ENCODE data around the gene TEX53.

The TEX53 gene

GRCh38 chr9:114657705-114658104 is at the start of gene TEX53:
Gene TEX53 (minus strand): TSS chr9:114657805. CDS start chr9:114657774, 31 bp downstream.
- DNase-seq, result no peak

GRCh38 chr9:114706711-114707110 is 49.1 kb upstream of the TEX53 start:
- no peak for DNase-seq

- no peak for DNase-seq
Measured at GRCh38 chr9:114701988-114702387, 44.4 kb upstream of the TEX53 start.

- no peak for DNase-seq
Measured at GRCh38 chr9:114697951-114698351, 40.3 kb upstream of the TEX53 start.

GRCh38 chr9:114696814-114697544 is 39.4 kb upstream of the TEX53 start:
- no peak for DNase-seq

- no peak for DNase-seq
Measured at GRCh38 chr9:114695948-114696347, 38.3 kb upstream of the TEX53 start.

- DNase-seq, result no peak
Measured at GRCh38 chr9:114694719-114695269, 37.2 kb upstream of the TEX53 start.

- DNase-seq, result no peak
Measured at GRCh38 chr9:114694146-114694545, 36.5 kb upstream of the TEX53 start.

GRCh38 chr9:114693248-114693855 is 35.7 kb upstream of the TEX53 start:
- no peak for DNase-seq

- DNase-seq, result no peak
Measured at GRCh38 chr9:114691956-114692295, 34.3 kb upstream of the TEX53 start.

- DNase-seq, result no peak
Measured at GRCh38 chr9:114691046-114691955, 33.7 kb upstream of the TEX53 start.

- DNase-seq, result no peak
Measured at GRCh38 chr9:114690308-114690707, 32.7 kb upstream of the TEX53 start.

GRCh38 chr9:114689813-114690212 is 32.2 kb upstream of the TEX53 start:
- DNase-seq, result no peak

GRCh38 chr9:114688909-114689610 is 31.5 kb upstream of the TEX53 start:
- DNase-seq, result no peak

- no peak for DNase-seq
Measured at GRCh38 chr9:114688379-114688778, 30.8 kb upstream of the TEX53 start.

- DNase-seq, result no peak
Measured at GRCh38 chr9:114687034-114687433, 29.4 kb upstream of the TEX53 start.

- no peak for DNase-seq
Measured at GRCh38 chr9:114685951-114686350, 28.3 kb upstream of the TEX53 start.

- no peak for DNase-seq
Measured at GRCh38 chr9:114684036-114684435, 26.4 kb upstream of the TEX53 start.

GRCh38 chr9:114682846-114683245 is 25.2 kb upstream of the TEX53 start:
- DNase-seq, result no peak

- DNase-seq, result peak in 26 of 56 donors; percentile 1 to 51 (median 16)
Measured at GRCh38 chr9:114681594-114682332, 24.2 kb upstream of the TEX53 start, which contains the start of gene TEX48. Gene TEX48 (minus strand): TSS chr9:114682192. CDS start chr9:114671723, 10,469 bp downstream.

All from amygdala (tissue), 56 donors.